GM18951 (cell line): Measurements from ENCODE around the gene THOC6.

Experiments
- POLR2A ChIP-seq: IDR thresholded peaks from 4 replicates; pipeline ENCODE4 v1.6.1; 2011; ENCODE audit warnings: mild to moderate bottlenecking; ENCODE audit not compliant: insufficient read length, insufficient read depth; ENCODE audit errors: extremely low read depth
- in situ Hi-C: fragments of 300-500 bp; cut with MboI; formaldehyde crosslinking; loops from one replicate; pipeline ENCODE4 v1.12.0; 2022; ENCODE audit warnings: low sequenced_read_pairs, mixed read lengths, inconsistent platforms; ENCODE audit not compliant: unreplicated experiment

THOC6 gene

DNA sequence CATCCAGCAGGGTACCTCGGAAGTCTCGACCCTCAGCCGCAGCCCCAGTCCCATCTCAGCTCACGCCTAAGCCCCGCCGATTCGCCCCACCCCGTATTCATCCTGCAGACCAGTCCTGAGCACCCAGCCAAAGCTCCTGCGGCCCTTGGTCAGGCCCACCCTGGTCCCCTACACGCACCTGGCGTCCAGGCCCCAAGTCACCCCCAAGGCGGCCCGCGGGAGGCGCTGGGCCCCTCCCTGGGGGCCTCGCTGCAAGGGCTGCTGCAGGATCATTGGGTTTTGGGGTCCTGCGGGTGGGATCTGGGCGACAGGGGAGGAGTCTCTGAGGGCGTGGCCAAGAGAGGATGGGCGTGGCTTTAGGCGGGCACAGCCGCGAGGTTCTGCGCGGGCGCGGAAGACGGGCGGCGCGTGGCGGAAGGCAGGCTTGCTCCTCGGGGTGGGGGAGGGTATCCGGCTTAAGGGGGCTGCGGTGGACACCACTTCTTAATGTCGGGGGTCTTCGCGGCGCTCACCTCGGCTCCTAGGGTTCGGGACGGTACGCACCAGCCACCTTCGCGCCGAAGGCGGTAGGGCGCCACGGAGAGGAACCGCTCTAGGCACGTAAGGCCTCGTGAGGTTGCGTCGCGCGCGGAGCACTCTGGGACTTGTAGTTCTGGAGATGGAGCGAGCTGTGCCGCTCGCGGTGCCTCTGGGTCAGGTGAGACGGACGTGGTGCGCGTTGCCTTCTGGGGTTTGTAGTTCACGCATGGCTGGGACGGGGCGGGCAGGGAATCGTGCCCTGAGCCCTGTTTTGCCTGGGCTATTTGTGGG is at the start of gene THOC6, which contains the start of gene HCFC1R1:
Gene THOC6, plus strand, starts transcription at position 367 of the 810 bp plus-strand sequence. Its CDS starts 292 bp downstream, at position 659.
Gene HCFC1R1, minus strand, starts transcription at position 274 of the 810 bp plus-strand sequence. Its CDS starts 1 bp downstream, at position 273.
- TF ChIP-seq POLR2A, result peak; percentile 90
- in situ Hi-C loops, result no loop called here

DNA sequence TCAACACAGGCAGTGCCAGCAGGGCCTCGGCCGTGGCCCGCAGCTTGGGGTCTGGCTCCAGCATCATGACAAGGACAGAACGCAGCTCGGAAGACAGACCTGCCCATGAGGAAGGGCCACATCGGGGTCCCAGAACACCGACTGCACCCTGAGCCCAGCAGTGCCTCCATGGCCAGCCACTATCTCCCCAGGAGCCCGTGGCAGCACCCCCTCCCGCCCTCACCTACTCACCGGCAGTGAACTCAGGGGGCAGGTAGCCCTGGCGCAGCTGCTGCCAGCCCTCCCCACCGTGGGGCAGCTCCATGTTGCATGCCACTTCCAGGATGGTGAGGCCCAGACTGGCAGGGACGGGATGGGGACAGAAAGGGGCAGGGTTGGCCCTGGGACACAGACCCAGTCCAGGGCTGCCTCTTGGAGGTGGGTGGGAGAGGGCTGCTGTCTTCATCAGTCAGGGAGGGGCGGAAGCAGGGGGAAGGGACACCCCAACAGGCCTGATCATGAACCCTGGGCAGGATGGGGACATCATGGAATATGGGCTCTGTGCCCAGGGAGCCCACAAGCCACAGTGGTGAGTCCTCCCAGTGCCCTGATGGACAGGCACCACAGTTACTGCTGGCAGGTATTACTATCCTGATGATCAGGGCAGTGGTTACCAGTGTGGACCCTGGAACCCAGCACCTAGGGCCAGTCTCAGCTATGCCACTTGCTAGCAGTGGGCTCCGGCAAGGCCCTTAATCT is 49.3 kb upstream of the THOC6 start:
- no peak for TF ChIP-seq POLR2A
- in situ Hi-C loops, result no loop called here

DNA sequence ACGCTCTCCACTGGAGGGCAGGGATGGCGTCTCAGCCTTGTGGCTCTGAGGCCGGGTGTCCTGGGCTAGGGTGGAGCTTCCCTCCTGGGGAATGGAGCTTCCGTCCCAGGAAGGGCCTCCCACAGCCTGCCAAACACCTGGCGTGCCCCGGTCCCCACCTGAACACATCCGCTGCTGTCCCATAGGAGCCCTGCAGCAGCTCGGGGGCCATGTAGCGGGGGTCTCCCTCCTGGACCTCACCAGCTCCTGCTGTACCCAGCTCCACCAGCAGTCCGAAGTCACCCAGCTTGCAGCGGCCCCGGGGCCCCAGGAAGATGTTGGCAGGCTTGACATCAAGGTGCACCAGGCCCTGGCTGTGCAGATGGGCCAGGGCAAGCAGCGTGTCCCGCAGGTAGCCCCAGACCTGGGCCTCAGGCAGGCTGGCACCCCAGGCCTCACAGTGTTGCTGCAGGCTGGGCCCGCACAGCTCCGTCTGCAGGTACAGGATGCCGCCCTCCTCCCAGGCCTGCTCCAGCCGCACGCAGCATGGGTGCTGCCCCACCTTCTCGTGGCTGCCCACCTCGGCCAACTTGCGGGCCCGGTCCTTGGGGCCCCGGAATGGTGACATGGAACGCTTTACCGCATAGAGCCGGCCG is 48.6 kb upstream of the THOC6 start:
- in situ Hi-C loops, result no loop called here
- TF ChIP-seq POLR2A, result no peak

DNA sequence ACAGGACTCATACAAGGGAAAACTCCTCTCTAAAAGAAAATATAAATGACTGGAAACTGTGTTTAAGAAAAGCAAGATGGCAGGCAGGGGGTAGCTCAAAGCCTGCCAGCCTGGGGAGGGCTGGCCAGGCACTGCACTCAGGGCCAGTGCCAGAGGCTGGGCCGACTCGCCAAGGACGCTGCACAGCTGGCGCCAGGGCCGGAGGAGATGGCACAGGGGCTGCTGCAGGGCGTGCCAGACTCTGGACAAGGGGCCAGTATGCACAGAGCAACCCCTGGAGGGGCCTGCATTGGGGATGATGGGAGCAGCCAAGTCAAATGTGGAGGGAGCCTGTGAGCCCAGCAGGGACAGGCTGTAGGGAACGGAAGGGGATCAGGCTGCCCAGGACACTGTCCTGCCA is 47.6 kb upstream of the THOC6 start:
- in situ Hi-C loops, result no loop called here
- TF ChIP-seq POLR2A, result no peak

DNA sequence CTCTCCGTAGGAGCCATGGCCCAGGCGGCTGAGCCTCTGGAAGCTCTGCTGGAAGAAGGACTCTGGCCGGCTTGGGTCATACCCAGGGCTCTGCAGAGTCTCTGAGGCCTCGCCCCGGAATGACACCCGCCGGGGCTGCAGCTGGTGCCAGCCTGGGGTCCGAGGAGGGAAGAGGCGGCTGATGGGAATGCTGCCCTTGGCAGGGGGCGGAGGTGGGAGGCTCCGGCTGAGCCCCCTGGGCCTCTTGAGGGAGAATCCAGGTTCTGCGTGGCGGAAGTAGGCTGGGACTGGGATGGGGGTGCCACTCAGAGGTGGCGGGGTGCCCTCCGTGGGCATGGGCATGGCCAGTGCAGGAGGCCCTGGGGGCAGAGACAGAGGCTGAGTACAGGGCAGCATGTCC is 47.2 kb upstream of the THOC6 start:
- in situ Hi-C loops, result no loop called here
- no peak for TF ChIP-seq POLR2A

DNA sequence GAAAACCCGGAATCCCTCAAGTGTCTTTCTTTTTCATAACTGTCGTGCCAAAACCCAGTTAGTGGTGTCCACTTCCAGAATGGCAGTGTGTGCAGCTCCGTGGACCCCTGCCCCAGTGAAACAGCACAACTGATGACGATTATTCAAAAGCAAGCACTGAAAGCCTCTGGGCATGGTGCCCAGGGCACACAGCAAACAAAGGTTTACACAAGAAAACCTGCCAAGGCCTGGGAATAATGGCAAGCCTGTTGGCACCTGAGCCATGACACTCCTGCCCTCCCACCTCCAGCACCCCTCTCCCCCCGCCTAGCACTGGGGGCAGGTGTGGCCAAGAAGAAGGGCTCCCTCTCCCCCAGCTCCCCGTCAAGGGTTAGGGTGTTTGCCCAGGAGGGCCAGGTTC is 46.4 kb upstream of the THOC6 start:
- in situ Hi-C loops, result no loop called here
- TF ChIP-seq POLR2A, result no peak

DNA sequence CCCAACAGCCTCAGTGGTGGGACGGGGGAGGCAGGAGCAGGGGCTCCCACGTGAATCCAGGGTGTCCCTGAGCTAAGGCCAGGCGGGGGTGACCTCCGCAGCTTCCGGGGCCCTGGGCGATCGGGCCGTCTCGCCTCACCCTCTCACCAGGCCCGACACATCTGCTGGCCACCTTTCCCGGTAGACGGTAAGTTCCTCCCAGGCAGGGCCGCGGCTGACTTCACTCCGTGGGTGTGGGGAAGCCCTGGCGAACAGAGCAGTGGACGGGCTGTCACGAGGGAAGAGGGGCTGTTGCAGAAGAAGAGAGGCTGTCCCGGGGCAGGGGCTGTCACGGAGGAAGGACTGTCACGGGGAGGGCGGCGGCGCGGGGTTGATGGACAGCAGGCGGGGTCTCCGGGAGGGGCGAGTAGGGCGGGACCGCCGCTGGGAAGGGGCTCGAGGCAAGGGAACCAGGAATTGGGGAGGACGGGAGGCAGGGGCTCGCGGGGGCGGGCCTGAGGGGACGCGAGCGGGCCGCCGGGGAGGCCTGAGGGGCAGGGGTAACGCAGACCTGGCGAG is 44.1 kb upstream of the THOC6 start:
- in situ Hi-C loops, result no loop called here
- TF ChIP-seq POLR2A, result no peak

DNA sequence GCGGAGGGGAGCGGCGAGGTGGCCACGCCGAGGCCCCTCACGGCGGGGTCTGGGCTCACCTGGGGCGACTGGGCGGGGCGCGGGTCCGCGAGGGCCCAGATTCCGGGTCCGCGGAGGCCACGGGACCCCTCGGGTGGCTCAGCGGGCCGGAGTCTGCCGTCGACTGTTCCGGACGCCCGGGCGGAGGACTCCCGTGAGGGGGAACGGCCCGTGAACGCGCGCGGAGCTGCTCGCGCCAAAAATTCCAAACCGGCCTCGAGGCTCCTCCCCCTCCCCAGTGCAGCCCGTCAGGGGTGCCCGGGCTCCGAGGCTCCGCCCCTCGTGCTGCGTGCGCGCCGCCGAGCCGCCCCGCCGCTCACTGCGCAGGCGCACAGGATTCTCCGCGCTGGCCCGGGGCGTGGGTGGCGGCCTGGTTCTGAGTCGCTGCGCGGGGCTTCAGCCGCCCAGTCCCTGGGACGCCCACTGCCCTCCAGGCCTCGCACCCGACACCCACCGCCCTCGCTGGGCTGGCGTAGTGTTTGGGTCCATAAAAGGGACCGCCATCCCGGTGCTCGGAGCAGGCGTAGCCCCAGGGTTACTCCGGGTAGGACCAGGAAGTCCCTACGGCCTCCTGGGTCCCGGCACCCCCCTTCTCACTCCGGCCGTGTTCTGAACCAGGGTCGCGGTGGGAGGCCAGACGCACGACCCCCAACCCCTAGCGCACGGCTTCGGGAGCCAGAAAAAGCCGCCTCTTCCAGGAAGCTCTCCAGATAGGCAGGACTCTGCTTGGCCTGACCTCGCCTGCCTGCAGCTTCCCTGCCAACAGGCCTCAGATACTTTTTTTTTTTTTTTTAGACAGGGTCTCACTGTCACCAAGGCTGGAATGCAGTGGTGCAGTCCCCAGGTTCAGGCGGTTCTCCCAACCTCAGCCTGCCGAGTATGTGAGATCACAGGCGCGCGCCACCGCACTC is 43.3 kb upstream of the THOC6 start, which contains the start of gene PKMYT1:
Gene PKMYT1, minus strand, starts transcription at position 220 of the 950 bp plus-strand sequence. CDS start 789 bp downstream, outside the sequence.
- in situ Hi-C loops, result no loop called here
- peak; percentile 98 for TF ChIP-seq POLR2A

DNA sequence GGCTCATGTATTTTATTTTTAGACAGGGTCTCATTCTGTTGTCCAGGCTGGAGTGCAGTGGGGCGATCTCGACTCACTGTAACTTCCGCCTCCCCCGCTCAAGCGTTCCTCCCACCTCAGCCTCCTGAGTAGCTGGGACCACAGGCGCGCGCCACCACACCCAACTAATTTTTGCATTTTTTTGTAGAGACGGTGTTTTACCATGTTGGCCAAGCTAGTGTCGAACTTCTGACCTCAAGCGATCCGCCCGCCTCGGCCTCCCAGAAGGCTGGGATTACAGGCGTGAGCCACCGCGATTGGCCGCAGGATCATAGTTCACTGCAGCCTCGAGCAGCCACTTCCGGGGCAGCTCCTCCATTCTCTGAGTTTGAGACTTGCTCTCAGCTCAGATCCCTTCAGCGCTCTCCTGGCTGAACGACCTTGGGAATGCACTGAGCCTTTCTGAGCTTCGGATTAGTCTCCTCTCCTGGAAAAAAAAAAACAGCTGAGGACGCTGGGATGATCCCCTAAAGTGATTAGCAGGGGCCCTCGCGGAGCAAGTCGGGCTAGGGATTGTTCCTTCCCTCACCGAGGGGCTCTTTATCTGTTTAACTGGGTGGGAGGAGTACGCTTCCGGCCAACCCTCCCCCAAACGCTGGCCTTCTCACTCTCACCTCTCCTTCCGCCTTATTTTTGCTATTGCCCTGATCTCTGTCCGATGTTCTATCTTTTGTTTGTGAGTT is 42.5 kb upstream of the THOC6 start:
- in situ Hi-C loops, result no loop called here

DNA sequence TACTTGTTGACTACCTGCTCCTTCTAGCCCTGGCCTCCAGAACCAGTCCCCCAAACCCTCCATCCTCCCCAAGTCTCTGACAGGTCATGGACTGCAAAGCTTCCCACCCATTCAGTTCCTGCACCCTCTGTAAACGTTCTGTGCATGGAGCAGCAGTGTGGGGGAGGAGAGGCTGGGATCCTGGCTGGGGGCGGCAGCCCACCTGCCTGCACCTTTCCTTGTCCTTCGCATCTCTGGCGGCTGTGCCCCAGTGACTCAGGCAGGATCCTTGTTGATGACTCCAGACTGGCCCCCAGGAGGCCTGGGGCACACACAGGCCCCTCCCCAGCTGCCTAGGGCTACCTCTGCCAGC is 42.0 kb upstream of the THOC6 start:
- TF ChIP-seq POLR2A, result no peak
- in situ Hi-C loops, result no loop called here

More for the DNA sequence above, 42.5 kb upstream of the THOC6 start:
- TF ChIP-seq POLR2A, result no peak

DNA sequence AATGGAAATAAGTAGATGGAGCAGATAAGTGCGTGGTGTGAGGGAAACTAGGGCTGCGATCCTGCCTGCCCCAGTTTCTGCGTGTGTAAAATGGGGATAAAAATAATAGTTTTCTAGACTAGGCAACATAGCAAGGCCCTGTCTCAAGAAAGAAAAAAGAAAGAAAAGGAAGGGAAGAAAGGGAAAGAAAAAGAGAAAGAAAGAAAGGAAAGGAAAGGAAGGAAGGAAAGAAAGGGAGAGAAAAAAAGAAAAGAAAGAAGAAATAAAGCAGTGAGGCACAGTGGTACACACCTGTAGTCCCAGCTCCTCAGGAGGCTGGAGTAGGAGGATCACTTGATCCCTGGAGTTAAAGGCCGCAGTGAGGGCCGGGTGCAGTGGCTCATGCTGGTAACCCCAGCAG is 41.4 kb upstream of the THOC6 start:
- no peak for TF ChIP-seq POLR2A

More for the DNA sequence above, 41.4 kb upstream of the THOC6 start:
- in situ Hi-C loops, result no loop called here
